ENCODE results near the gene TPO. TPM values are rescaled to one million over a fixed set of nuclear protein-coding genes. Genes with fewer than 3 reads are reported as not detected.

The TPO gene
- total RNA-seq, 1 experiment from 2014 or later = not detected

- Histone ChIP-seq H3K9me3 (ENCODE audit: control insufficient read depth, insufficient read depth, low read depth, low read length) (no peaks in the 10 kb centered on the region), H3K4me3 (ENCODE audit: low read depth in 2 of 2, low read length in 2 of 2) (no peak overlapping the region), H3K36me3 (ENCODE audit: control insufficient read depth, insufficient read depth, low read length) (no peaks in the 10 kb centered on the region), H3K4me1 (ENCODE audit: control insufficient read depth, insufficient read depth, low read length) (no peaks in the 10 kb centered on the region), H3K27ac (ENCODE audit: low read length) (no peak overlapping the region), H3K27me3 (ENCODE audit: control insufficient read depth, insufficient read depth, low read length) (no peaks in the 10 kb centered on the region)
- BruUV-seq (replicated peaks) = no TSS peak
- ChIA-PET CTCF (no interaction called here), POLR2A (interaction anchor here (0.6 kb wide), 1 partner anchor 1038 kb away, joined by 6 read pairs; no protein-coding TSS in a partner anchor)
- TF ChIP-seq TCF7L2 (IDR thresholded peaks at IDR 0.05; ENCODE audit: low read depth, low read length) (no peak), POLR2AphosphoS5 (IDR thresholded peaks at IDR 0.05; ENCODE audit: low read depth, low read length) (no peak), SIN3A (IDR thresholded peaks at IDR 0.05; ENCODE audit: borderline replicate concordance, insufficient read depth, low read depth, low read length) (no peak)
- TF ChIP-seq, protein P1, sequence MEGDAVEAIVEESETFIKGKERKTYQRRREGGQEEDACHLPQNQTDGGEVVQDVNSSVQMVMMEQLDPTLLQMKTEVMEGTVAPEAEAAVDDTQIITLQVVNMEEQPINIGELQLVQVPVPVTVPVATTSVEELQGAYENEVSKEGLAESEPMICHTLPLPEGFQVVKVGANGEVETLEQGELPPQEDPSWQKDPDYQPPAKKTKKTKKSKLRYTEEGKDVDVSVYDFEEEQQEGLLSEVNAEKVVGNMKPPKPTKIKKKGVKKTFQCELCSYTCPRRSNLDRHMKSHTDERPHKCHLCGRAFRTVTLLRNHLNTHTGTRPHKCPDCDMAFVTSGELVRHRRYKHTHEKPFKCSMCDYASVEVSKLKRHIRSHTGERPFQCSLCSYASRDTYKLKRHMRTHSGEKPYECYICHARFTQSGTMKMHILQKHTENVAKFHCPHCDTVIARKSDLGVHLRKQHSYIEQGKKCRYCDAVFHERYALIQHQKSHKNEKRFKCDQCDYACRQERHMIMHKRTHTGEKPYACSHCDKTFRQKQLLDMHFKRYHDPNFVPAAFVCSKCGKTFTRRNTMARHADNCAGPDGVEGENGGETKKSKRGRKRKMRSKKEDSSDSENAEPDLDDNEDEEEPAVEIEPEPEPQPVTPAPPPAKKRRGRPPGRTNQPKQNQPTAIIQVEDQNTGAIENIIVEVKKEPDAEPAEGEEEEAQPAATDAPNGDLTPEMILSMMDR (IDR thresholded peaks at IDR 0.05) = no peak
- TF ChIP-seq, protein P2, sequence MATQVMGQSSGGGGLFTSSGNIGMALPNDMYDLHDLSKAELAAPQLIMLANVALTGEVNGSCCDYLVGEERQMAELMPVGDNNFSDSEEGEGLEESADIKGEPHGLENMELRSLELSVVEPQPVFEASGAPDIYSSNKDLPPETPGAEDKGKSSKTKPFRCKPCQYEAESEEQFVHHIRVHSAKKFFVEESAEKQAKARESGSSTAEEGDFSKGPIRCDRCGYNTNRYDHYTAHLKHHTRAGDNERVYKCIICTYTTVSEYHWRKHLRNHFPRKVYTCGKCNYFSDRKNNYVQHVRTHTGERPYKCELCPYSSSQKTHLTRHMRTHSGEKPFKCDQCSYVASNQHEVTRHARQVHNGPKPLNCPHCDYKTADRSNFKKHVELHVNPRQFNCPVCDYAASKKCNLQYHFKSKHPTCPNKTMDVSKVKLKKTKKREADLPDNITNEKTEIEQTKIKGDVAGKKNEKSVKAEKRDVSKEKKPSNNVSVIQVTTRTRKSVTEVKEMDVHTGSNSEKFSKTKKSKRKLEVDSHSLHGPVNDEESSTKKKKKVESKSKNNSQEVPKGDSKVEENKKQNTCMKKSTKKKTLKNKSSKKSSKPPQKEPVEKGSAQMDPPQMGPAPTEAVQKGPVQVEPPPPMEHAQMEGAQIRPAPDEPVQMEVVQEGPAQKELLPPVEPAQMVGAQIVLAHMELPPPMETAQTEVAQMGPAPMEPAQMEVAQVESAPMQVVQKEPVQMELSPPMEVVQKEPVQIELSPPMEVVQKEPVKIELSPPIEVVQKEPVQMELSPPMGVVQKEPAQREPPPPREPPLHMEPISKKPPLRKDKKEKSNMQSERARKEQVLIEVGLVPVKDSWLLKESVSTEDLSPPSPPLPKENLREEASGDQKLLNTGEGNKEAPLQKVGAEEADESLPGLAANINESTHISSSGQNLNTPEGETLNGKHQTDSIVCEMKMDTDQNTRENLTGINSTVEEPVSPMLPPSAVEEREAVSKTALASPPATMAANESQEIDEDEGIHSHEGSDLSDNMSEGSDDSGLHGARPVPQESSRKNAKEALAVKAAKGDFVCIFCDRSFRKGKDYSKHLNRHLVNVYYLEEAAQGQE (IDR thresholded peaks at IDR 0.05; ENCODE audit: insufficient read depth in 1 of 2, low read depth in 2 of 2, low read length in 1 of 2) = no peak
- intact Hi-C loops (cut with micrococcal nuclease; ENCODE audit: unreplicated experiment) = no loop called here
- no peak for DNase-seq (ENCODE audit: low read depth, low spot score)
- in situ Hi-C loops (cut with HindIII; ENCODE audit: low pct_unique_long_range_greater_than_20kb, low sequenced_read_pairs) = no loop called here
- ATAC-seq = no peak
Observed at GRCh38 chr2:1539441-1539840, 126.2 kb downstream of the TPO start.

DNA sequence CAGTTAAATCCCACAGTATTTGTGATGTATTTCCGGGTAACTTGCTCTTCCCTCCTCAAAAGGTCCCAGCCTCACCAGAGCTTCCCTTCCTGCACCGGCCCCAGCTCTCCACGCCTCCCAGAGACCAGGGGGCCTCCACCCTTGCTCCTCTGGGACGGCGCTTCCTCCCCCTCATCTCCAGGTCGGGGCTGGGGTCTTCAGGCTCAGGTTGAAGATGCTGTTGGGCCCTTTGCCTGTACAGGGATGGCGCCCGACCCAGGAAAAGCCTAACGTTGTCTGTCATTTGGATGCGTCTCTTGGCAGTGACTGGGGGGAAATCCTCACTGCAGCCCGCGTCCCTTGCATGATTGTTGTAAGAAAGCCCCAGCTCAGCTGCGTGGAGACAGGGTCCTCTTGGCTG is 126.7 kb downstream of the TPO start:
- no TSS peak for BruUV-seq (replicated peaks)
- Histone ChIP-seq H3K4me3 (ENCODE audit: low read depth in 2 of 2, low read length in 2 of 2) (no peak overlapping the region), H3K27ac (ENCODE audit: low read length) (no peak overlapping the region), H3K36me3 (ENCODE audit: control insufficient read depth, insufficient read depth, low read length) (no peaks in the 10 kb centered on the region), H3K4me1 (ENCODE audit: control insufficient read depth, insufficient read depth, low read length) (no peaks in the 10 kb centered on the region), H3K9me3 (ENCODE audit: control insufficient read depth, insufficient read depth, low read depth, low read length) (no peaks in the 10 kb centered on the region), H3K27me3 (ENCODE audit: control insufficient read depth, insufficient read depth, low read length) (no peaks in the 10 kb centered on the region)
- no peak for TF ChIP-seq SIN3A (IDR thresholded peaks at IDR 0.05; ENCODE audit: borderline replicate concordance, insufficient read depth, low read depth, low read length)
- TF ChIP-seq, protein P1 (IDR thresholded peaks at IDR 0.05) = no peak
- TF ChIP-seq, protein P2 (IDR thresholded peaks at IDR 0.05; ENCODE audit: insufficient read depth in 1 of 2, low read depth in 2 of 2, low read length in 1 of 2) = no peak
- ATAC-seq (no peak), DNase-seq (ENCODE audit: low read depth, low spot score) (no peak)
- ChIA-PET POLR2A (no interaction called here), CTCF (no interaction called here)
- in situ Hi-C loops (cut with HindIII; ENCODE audit: low pct_unique_long_range_greater_than_20kb, low sequenced_read_pairs) = no loop called here
- intact Hi-C loops (cut with micrococcal nuclease; ENCODE audit: unreplicated experiment) = loop anchor here (5.0 kb wide), 1 partner anchor 688 kb away; no protein-coding TSS in a partner anchor

Data from Panc1 (cell line).